Liver (tissue), 3 donors: ENCODE measurements around the gene ZNF527.
"Not testable (repeated sequence)": the region's sequence is repeated elsewhere in the genome, so short reads cannot be mapped to it uniquely, and the experiment has no call there.

Experiments
- GABPA ChIP-seq, 2 donors: IDR thresholded peaks in 1 of 2; conservative IDR thresholded peaks in 1 of 2; 2 replicates each; pipeline ENCODE4 v1.6.1; 2016; ENCODE audit warnings: antibody characterized with exemption in 2 of 2, mild to moderate bottlenecking in 1 of 2, moderate library complexity in 1 of 2
- RAD21 ChIP-seq, 2 donors: IDR thresholded peaks; 2 replicates each; pipeline ENCODE4 v1.6.1; 2016; ENCODE audit warnings: antibody characterized with exemption in 2 of 2, mild to moderate bottlenecking in 2 of 2
- REST ChIP-seq: IDR thresholded peaks from 2 replicates; pipeline ENCODE4 v1.6.1; 2016; ENCODE audit warnings: antibody characterized with exemption, mild to moderate bottlenecking
- RXRA ChIP-seq, 2 donors: IDR thresholded peaks; 2 replicates each; pipeline ENCODE4 v1.6.1; 2017 to 2018; ENCODE audit warnings: antibody characterized with exemption in 2 of 2, mild to moderate bottlenecking in 1 of 2
- SP1 ChIP-seq: IDR thresholded peaks from 2 replicates; pipeline ENCODE4 v1.6.1; 2018; ENCODE audit warnings: antibody characterized with exemption, mild to moderate bottlenecking
- TAF1 ChIP-seq: conservative IDR thresholded peaks from 2 replicates; pipeline ENCODE4 v1.6.1; 2016; ENCODE audit warnings: antibody characterized with exemption, mild to moderate bottlenecking
- YY1 ChIP-seq: IDR thresholded peaks from 2 replicates; pipeline ENCODE4 v1.6.1; 2016; ENCODE audit warnings: antibody characterized with exemption, mild to moderate bottlenecking
- TF ChIP-seq, protein P1 (sequence below): fragments of 150-350 bp; IDR thresholded peaks from 2 replicates; pipeline ENCODE4 v1.5.1; 2017; ENCODE audit warnings: improper control_type of control experiment, low read depth, low read length; ENCODE audit not compliant: missing input control
- TF ChIP-seq, protein P2 (sequence below): IDR thresholded peaks from 2 replicates; pipeline ENCODE4 v1.6.1; 2016; ENCODE audit warnings: antibody characterized with exemption
- TF ChIP-seq, protein P3 (sequence below): IDR thresholded peaks from 2 replicates; pipeline ENCODE4 v1.6.1; 2016; ENCODE audit warnings: antibody characterized with exemption
- donor health status: healthy.
- donor health status: healthy.

- TF ChIP-seq, protein P1, sequence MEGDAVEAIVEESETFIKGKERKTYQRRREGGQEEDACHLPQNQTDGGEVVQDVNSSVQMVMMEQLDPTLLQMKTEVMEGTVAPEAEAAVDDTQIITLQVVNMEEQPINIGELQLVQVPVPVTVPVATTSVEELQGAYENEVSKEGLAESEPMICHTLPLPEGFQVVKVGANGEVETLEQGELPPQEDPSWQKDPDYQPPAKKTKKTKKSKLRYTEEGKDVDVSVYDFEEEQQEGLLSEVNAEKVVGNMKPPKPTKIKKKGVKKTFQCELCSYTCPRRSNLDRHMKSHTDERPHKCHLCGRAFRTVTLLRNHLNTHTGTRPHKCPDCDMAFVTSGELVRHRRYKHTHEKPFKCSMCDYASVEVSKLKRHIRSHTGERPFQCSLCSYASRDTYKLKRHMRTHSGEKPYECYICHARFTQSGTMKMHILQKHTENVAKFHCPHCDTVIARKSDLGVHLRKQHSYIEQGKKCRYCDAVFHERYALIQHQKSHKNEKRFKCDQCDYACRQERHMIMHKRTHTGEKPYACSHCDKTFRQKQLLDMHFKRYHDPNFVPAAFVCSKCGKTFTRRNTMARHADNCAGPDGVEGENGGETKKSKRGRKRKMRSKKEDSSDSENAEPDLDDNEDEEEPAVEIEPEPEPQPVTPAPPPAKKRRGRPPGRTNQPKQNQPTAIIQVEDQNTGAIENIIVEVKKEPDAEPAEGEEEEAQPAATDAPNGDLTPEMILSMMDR: not testable (repeated sequence)
- not testable (repeated sequence) for TF ChIP-seq TAF1; REST; SP1; GABPA (IDR thresholded peaks at IDR 0.05 in 1 of 2, conservative IDR thresholded peaks at IDR 0.05 in 1 of 2); RAD21 (IDR thresholded peaks at IDR 0.05); RXRA (IDR thresholded peaks at IDR 0.05); YY1
- TF ChIP-seq, protein P2, sequence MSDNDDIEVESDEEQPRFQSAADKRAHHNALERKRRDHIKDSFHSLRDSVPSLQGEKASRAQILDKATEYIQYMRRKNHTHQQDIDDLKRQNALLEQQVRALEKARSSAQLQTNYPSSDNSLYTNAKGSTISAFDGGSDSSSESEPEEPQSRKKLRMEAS: not testable (repeated sequence)
- TF ChIP-seq, protein P3, sequence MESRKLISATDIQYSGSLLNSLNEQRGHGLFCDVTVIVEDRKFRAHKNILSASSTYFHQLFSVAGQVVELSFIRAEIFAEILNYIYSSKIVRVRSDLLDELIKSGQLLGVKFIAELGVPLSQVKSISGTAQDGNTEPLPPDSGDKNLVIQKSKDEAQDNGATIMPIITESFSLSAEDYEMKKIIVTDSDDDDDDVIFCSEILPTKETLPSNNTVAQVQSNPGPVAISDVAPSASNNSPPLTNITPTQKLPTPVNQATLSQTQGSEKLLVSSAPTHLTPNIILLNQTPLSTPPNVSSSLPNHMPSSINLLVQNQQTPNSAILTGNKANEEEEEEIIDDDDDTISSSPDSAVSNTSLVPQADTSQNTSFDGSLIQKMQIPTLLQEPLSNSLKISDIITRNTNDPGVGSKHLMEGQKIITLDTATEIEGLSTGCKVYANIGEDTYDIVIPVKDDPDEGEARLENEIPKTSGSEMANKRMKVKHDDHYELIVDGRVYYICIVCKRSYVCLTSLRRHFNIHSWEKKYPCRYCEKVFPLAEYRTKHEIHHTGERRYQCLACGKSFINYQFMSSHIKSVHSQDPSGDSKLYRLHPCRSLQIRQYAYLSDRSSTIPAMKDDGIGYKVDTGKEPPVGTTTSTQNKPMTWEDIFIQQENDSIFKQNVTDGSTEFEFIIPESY: not testable (repeated sequence)
These were observed 466 bp upstream of the ZNF527 start for GRCh38 chr19:37370386-37370879.
